ENCODE results near the gene SPC24.
A peak's percentile ranks its signal among the peaks of the same experiment; 100 is the strongest.
"Not testable (repeated sequence)": the region's sequence is repeated elsewhere in the genome, so short reads cannot be mapped to it uniquely, and the experiment has no call there.

Gene SPC24

GRCh38 chr19:11140023-11140538 lies 15.5 kb downstream of the SPC24 start:
- not testable (repeated sequence) for H3K4me3 ChIP-seq (ENCODE audit: low read depth, low read length); H3K9me3 ChIP-seq (ENCODE audit: control insufficient read depth, insufficient read depth, low read length); H3K36me3 ChIP-seq (ENCODE audit: control insufficient read depth, insufficient read depth, low read length); H3K27ac ChIP-seq (ENCODE audit: low read depth, low read length); H3K9ac ChIP-seq (ENCODE audit: low read depth, low read length); H3K27me3 ChIP-seq (ENCODE audit: control insufficient read depth, insufficient read depth, low read length)
- H3K4me1 ChIP-seq (ENCODE audit: control insufficient read depth, insufficient read depth, low read length) = peaks cover 19% of the 10 kb centered on the region

GRCh38 chr19:11138601-11139300 lies 16.8 kb downstream of the SPC24 start:
- Histone ChIP-seq H3K9ac (ENCODE audit: low read depth, low read length) (no peak overlapping the region), H3K9me3 (ENCODE audit: control insufficient read depth, insufficient read depth, low read length) (no peaks in the 10 kb centered on the region), H3K4me1 (ENCODE audit: control insufficient read depth, insufficient read depth, low read length) (peaks cover 19% of the 10 kb centered on the region), H3K27me3 (ENCODE audit: control insufficient read depth, insufficient read depth, low read length) (no peaks in the 10 kb centered on the region), H3K27ac (ENCODE audit: low read depth, low read length) (peak overlapping the region; percentile 89), H3K4me3 (ENCODE audit: low read depth, low read length) (no peak overlapping the region), H3K36me3 (ENCODE audit: control insufficient read depth, insufficient read depth, low read length) (no peaks in the 10 kb centered on the region)

GRCh38 chr19:11137542-11138384 lies 17.8 kb downstream of the SPC24 start:
- Histone ChIP-seq H3K36me3 (ENCODE audit: control insufficient read depth, insufficient read depth, low read length) (peaks cover 10% of the 10 kb centered on the region), H3K27ac (ENCODE audit: low read depth, low read length) (peak overlapping the region; percentile 89), H3K4me3 (ENCODE audit: low read depth, low read length) (peak overlapping the region; percentile 48), H3K4me1 (ENCODE audit: control insufficient read depth, insufficient read depth, low read length) (peaks cover 10% of the 10 kb centered on the region), H3K9ac (ENCODE audit: low read depth, low read length) (no peak overlapping the region), H3K9me3 (ENCODE audit: control insufficient read depth, insufficient read depth, low read length) (no peaks in the 10 kb centered on the region), H3K27me3 (ENCODE audit: control insufficient read depth, insufficient read depth, low read length) (no peaks in the 10 kb centered on the region)

GRCh38 chr19:11136400-11137101 lies 19.0 kb downstream of the SPC24 start:
- Histone ChIP-seq H3K27ac (ENCODE audit: low read depth, low read length) (no peak overlapping the region), H3K9ac (ENCODE audit: low read depth, low read length) (no peak overlapping the region)

GRCh38 chr19:11131471-11131870 lies 24.1 kb downstream of the SPC24 start:
- H3K9me3 ChIP-seq (ENCODE audit: control insufficient read depth, insufficient read depth, low read length) = no peaks in the 10 kb centered on the region

More at GRCh38 chr19:11136400-11137101, 19.0 kb downstream of the SPC24 start:
- no peak overlapping the region for H3K4me3 ChIP-seq (ENCODE audit: low read depth, low read length)
- no peaks in the 10 kb centered on the region for H3K9me3 ChIP-seq (ENCODE audit: control insufficient read depth, insufficient read depth, low read length)
- H3K27me3 ChIP-seq (ENCODE audit: control insufficient read depth, insufficient read depth, low read length) = no peaks in the 10 kb centered on the region
- H3K36me3 ChIP-seq (ENCODE audit: control insufficient read depth, insufficient read depth, low read length) = peaks cover 20% of the 10 kb centered on the region
- no peaks in the 10 kb centered on the region for H3K4me1 ChIP-seq (ENCODE audit: control insufficient read depth, insufficient read depth, low read length)

GRCh38 chr19:11130824-11131455 lies 24.6 kb downstream of the SPC24 start:
- Histone ChIP-seq H3K4me1 (ENCODE audit: control insufficient read depth, insufficient read depth, low read length) (no peaks in the 10 kb centered on the region), H3K27me3 (ENCODE audit: control insufficient read depth, insufficient read depth, low read length) (no peaks in the 10 kb centered on the region), H3K9ac (ENCODE audit: low read depth, low read length) (no peak overlapping the region), H3K9me3 (ENCODE audit: control insufficient read depth, insufficient read depth, low read length) (no peaks in the 10 kb centered on the region), H3K36me3 (ENCODE audit: control insufficient read depth, insufficient read depth, low read length) (peaks cover 76% of the 10 kb centered on the region), H3K4me3 (ENCODE audit: low read depth, low read length) (no peak overlapping the region), H3K27ac (ENCODE audit: low read depth, low read length) (no peak overlapping the region)

More at GRCh38 chr19:11131471-11131870, 24.1 kb downstream of the SPC24 start:
- peaks cover 71% of the 10 kb centered on the region for H3K36me3 ChIP-seq (ENCODE audit: control insufficient read depth, insufficient read depth, low read length)
- H3K9ac ChIP-seq (ENCODE audit: low read depth, low read length) = no peak overlapping the region
- H3K4me1 ChIP-seq (ENCODE audit: control insufficient read depth, insufficient read depth, low read length) = no peaks in the 10 kb centered on the region
- no peak overlapping the region for H3K27ac ChIP-seq (ENCODE audit: low read depth, low read length)
- H3K4me3 ChIP-seq (ENCODE audit: low read depth, low read length) = no peak overlapping the region
- no peaks in the 10 kb centered on the region for H3K27me3 ChIP-seq (ENCODE audit: control insufficient read depth, insufficient read depth, low read length)

GRCh38 chr19:11127905-11128304 lies 27.7 kb downstream of the SPC24 start:
- Histone ChIP-seq H3K4me3 (ENCODE audit: low read depth, low read length) (no peak overlapping the region), H3K4me1 (ENCODE audit: control insufficient read depth, insufficient read depth, low read length) (no peaks in the 10 kb centered on the region), H3K27ac (ENCODE audit: low read depth, low read length) (no peak overlapping the region)

GRCh38 chr19:11125994-11126685 lies 29.4 kb downstream of the SPC24 start:
- H3K36me3 ChIP-seq (ENCODE audit: control insufficient read depth, insufficient read depth, low read length) = peaks cover 91% of the 10 kb centered on the region
- no peaks in the 10 kb centered on the region for H3K9me3 ChIP-seq (ENCODE audit: control insufficient read depth, insufficient read depth, low read length)

More at GRCh38 chr19:11127905-11128304, 27.7 kb downstream of the SPC24 start:
- no peaks in the 10 kb centered on the region for H3K9me3 ChIP-seq (ENCODE audit: control insufficient read depth, insufficient read depth, low read length)
- H3K9ac ChIP-seq (ENCODE audit: low read depth, low read length) = no peak overlapping the region
- peaks cover 98% of the 10 kb centered on the region for H3K36me3 ChIP-seq (ENCODE audit: control insufficient read depth, insufficient read depth, low read length)
- no peaks in the 10 kb centered on the region for H3K27me3 ChIP-seq (ENCODE audit: control insufficient read depth, insufficient read depth, low read length)

GRCh38 chr19:11124157-11124556 lies 31.4 kb downstream of the SPC24 start:
- H3K27ac ChIP-seq (ENCODE audit: low read depth, low read length); H3K4me3 ChIP-seq (ENCODE audit: low read depth, low read length); H3K27me3 ChIP-seq (ENCODE audit: control insufficient read depth, insufficient read depth, low read length); H3K4me1 ChIP-seq (ENCODE audit: control insufficient read depth, insufficient read depth, low read length); H3K9ac ChIP-seq (ENCODE audit: low read depth, low read length); H3K9me3 ChIP-seq (ENCODE audit: control insufficient read depth, insufficient read depth, low read length): not testable (repeated sequence)
- peaks cover 91% of the 10 kb centered on the region for H3K36me3 ChIP-seq (ENCODE audit: control insufficient read depth, insufficient read depth, low read length)

More at GRCh38 chr19:11125994-11126685, 29.4 kb downstream of the SPC24 start:
- Histone ChIP-seq H3K9ac (ENCODE audit: low read depth, low read length) (no peak overlapping the region), H3K4me3 (ENCODE audit: low read depth, low read length) (no peak overlapping the region), H3K4me1 (ENCODE audit: control insufficient read depth, insufficient read depth, low read length) (no peaks in the 10 kb centered on the region), H3K27ac (ENCODE audit: low read depth, low read length) (no peak overlapping the region), H3K27me3 (ENCODE audit: control insufficient read depth, insufficient read depth, low read length) (no peaks in the 10 kb centered on the region)

GRCh38 chr19:11123114-11123513 lies 32.5 kb downstream of the SPC24 start:
- Histone ChIP-seq H3K27ac (ENCODE audit: low read depth, low read length) (no peak overlapping the region), H3K27me3 (ENCODE audit: control insufficient read depth, insufficient read depth, low read length) (no peaks in the 10 kb centered on the region), H3K4me1 (ENCODE audit: control insufficient read depth, insufficient read depth, low read length) (no peaks in the 10 kb centered on the region), H3K4me3 (ENCODE audit: low read depth, low read length) (no peak overlapping the region), H3K9ac (ENCODE audit: low read depth, low read length) (no peak overlapping the region), H3K36me3 (ENCODE audit: control insufficient read depth, insufficient read depth, low read length) (peaks cover 89% of the 10 kb centered on the region), H3K9me3 (ENCODE audit: control insufficient read depth, insufficient read depth, low read length) (no peaks in the 10 kb centered on the region)
